Caco-2 (cell line): Measurements from ENCODE around the gene FRY. TPM values are rescaled to one million over a fixed set of nuclear protein-coding genes. Genes with fewer than 3 reads are reported as not detected.

Experiments
- BruUV-seq: library from RNA; stranded (reverse); fragments of 400-500 nt; replicated peaks from 2 replicates; lab custom pipeline; 2021; lab: Mats Ljungman, UMichigan
- CTCF ChIA-PET: fragments of 300-600 bp; sonication (Branson Sonifier 250); formaldehyde crosslinking; loops from one replicate; lab custom pipeline; 2022; ENCODE audit warnings: antibody characterized with exemption; lab: Charles Lee
- POLR2A ChIA-PET: fragments of 300-600 bp; sonication (Branson Sonifier 250); formaldehyde crosslinking; loops from one replicate; lab custom pipeline; 2022; ENCODE audit warnings: antibody characterized with exemption; lab: Charles Lee
- DNase-seq, 2 experiments: peaks; one replicate each; pipeline versions ENCODE4 v3.0.0 to v3.0.0-alpha.2; 2020 to 2022
- H3K27me3 ChIP-seq: replicated peaks from 2 replicates; pipeline ENCODE4 v1.6.0; 2011; ENCODE audit warnings: low read length; ENCODE audit not compliant: control insufficient read depth, insufficient read depth
- H3K36me3 ChIP-seq: 2 replicates; pipeline ENCODE4 v1.5.1; 2011; ENCODE audit warnings: low read length; ENCODE audit not compliant: control insufficient read depth, insufficient read depth
- H3K4me1 ChIP-seq: fragments of 250-450 bp; sonication (Bioruptor Pico); 2 replicates; pipeline ENCODE4 v1.5.1; 2020; ENCODE audit warnings: mild to moderate bottlenecking
- H3K4me3 ChIP-seq: 2 replicates; pipeline ENCODE4 v1.5.1; 2011; ENCODE audit warnings: low read depth, mild to moderate bottlenecking, control low read depth, low read length
- H3K9me3 ChIP-seq: fragments of 250-450 bp; sonication (Bioruptor Pico); 2 replicates; pipeline ENCODE4 v1.5.1; 2020; ENCODE audit warnings: mild to moderate bottlenecking, moderate library complexity
- H3K27ac Mint-ChIP-seq: one replicate; pipeline ENCODE4 v1.8.0; 2022; ENCODE audit warnings: mixed read lengths; ENCODE audit not compliant: unreplicated experiment
- H3K27me3 Mint-ChIP-seq: one replicate; pipeline ENCODE4 v1.8.0; 2022; ENCODE audit warnings: mixed read lengths; ENCODE audit not compliant: insufficient read depth, unreplicated experiment
- H3K36me3 Mint-ChIP-seq: one replicate; pipeline ENCODE4 v1.8.0; 2022; ENCODE audit warnings: mild to moderate bottlenecking, mixed read lengths; ENCODE audit not compliant: insufficient read depth, unreplicated experiment
- H3K4me1 Mint-ChIP-seq: one replicate; pipeline ENCODE4 v1.8.0; 2022; ENCODE audit warnings: low read depth, mixed read lengths; ENCODE audit not compliant: unreplicated experiment
- H3K4me3 Mint-ChIP-seq: one replicate; pipeline ENCODE4 v1.8.0; 2022; ENCODE audit warnings: mild to moderate bottlenecking, moderate library complexity, mixed read lengths; ENCODE audit not compliant: unreplicated experiment
- H3K9me3 Mint-ChIP-seq: one replicate; pipeline ENCODE4 v1.8.0; 2022; ENCODE audit warnings: mixed read lengths; ENCODE audit not compliant: unreplicated experiment
- CTCF ChIP-seq, 2 experiments: fragments of 200-600 bp in 1 of 2; IDR thresholded peaks; 1 replicate in 1 of 2; 2 replicates in 1 of 2; pipeline versions ENCODE4 v1.5.1 to v1.8.0; 2011 to 2022; ENCODE audit warnings: antibody characterized with exemption in 1 of 2, control low read depth in 1 of 2, inconsistent platforms in 1 of 2, low read depth in 1 of 2, low read length in 1 of 2, mild to moderate bottlenecking in 1 of 2, moderate library complexity in 1 of 2; ENCODE audit not compliant: insufficient read depth in 1 of 2, severe bottlenecking in 1 of 2, unreplicated experiment in 1 of 2
- intact Hi-C: fragments of 100-400 bp; cut with micrococcal nuclease; formaldehyde crosslinking; loops from one replicate; pipeline ENCODE4 v1.10.0; 2022; ENCODE audit not compliant: unreplicated experiment
- total RNA-seq: library from RNA; stranded (reverse); gene quantifications from 2 replicates; pipeline ENCODE4 v1.2.3, GENCODE V29; 2022

Gene FRY
- total RNA-seq, 1 experiment from 2014 or later: 118 TPM

- H3K9me3 ChIP-seq: no peaks in the 10 kb centered on the region
- BruUV-seq: no TSS peak
- H3K4me1 ChIP-seq: peaks cover 30% of the 10 kb centered on the region
- Mint-ChIP-seq H3K9me3 (no peaks in the 10 kb centered on the region), H3K36me3 (peaks cover 78% of the 10 kb centered on the region), H3K27ac (peak overlapping the region; percentile 27), H3K4me3 (no peak overlapping the region), H3K27me3 (no peaks in the 10 kb centered on the region), H3K4me1 (peaks cover 15% of the 10 kb centered on the region)
- DNase-seq: peak; percentile 77 to 79
- ChIA-PET CTCF (interaction anchor here (0.5 to 1.2 kb wide), 4 partner anchors 13 to 75 kb away, joined by 3 to 5 read pairs (median 3); no protein-coding TSS in a partner anchor), POLR2A (no interaction called here)
- no peaks in the 10 kb centered on the region for H3K27me3 ChIP-seq
- H3K36me3 ChIP-seq: no peaks in the 10 kb centered on the region
- peak; percentile 87 to 92 for TF ChIP-seq CTCF (IDR thresholded peaks at IDR 0.05; ENCODE audit: insufficient read depth in 1 of 2, low read depth in 1 of 2, low read length in 1 of 2, severe bottlenecking in 1 of 2, unreplicated experiment in 1 of 2)
- H3K4me3 ChIP-seq: no peak overlapping the region
- intact Hi-C loops: loop anchor here (1.0 to 10.0 kb wide), 3 partner anchors 22 to 177 kb away; no protein-coding TSS in a partner anchor
Measured at GRCh38 chr13:32267836-32268439, 236.4 kb downstream of the FRY start.

DNA sequence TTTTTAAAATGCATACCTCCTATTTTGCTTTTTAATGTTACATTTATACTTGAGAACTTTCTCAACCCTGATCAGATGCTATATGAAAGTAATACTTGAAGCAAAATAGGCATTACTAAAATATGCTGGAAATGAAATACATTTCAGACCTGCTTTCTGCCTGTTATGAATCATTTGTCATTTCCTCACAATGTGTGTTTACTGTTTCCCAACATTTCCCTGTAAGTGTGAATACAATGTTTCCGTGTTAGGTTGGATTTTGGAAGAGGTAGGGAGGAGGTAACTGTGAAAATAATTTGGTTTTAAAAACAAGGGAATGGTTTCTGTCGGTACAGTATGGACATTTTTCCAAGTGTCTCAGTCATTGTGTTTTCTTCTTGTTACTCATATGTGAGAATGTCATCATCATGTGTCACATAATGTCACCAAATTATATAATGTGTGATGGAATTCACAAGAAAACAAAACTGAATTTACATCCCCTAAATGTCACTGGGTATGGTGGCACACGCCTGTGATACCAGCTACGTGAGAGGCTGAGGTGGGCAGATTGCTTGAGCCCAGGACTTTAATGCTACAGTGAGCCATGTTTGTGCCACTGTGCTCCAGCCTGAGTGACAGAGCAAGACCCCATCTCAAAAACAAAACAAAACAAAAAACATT lies 240.6 kb downstream of the FRY start:
- H3K27ac Mint-ChIP-seq: no peak overlapping the region
- Histone ChIP-seq H3K27me3 (no peaks in the 10 kb centered on the region), H3K4me1 (no peaks in the 10 kb centered on the region), H3K9me3 (no peaks in the 10 kb centered on the region), H3K36me3 (no peaks in the 10 kb centered on the region), H3K4me3 (no peak overlapping the region)
- no peaks in the 10 kb centered on the region for H3K27me3 Mint-ChIP-seq
- ChIA-PET CTCF (no interaction called here), POLR2A (no interaction called here)
- no peaks in the 10 kb centered on the region for H3K9me3 Mint-ChIP-seq
- H3K36me3 Mint-ChIP-seq: peaks cover 81% of the 10 kb centered on the region
- no TSS peak for BruUV-seq
- DNase-seq: no peak
- TF ChIP-seq CTCF (IDR thresholded peaks at IDR 0.05; ENCODE audit: insufficient read depth in 1 of 2, low read depth in 1 of 2, low read length in 1 of 2, severe bottlenecking in 1 of 2, unreplicated experiment in 1 of 2): no peak
- intact Hi-C loops: no loop called here
- H3K4me3 Mint-ChIP-seq: no peak overlapping the region
- H3K4me1 Mint-ChIP-seq: peaks cover 8% of the 10 kb centered on the region

- Mint-ChIP-seq H3K27me3 (no peaks in the 10 kb centered on the region), H3K4me1 (peaks cover 5% of the 10 kb centered on the region), H3K27ac (no peak overlapping the region), H3K36me3 (peaks cover 46% of the 10 kb centered on the region), H3K4me3 (no peak overlapping the region), H3K9me3 (no peaks in the 10 kb centered on the region)
- intact Hi-C loops: no loop called here
- H3K4me3 ChIP-seq: no peak overlapping the region
- no peaks in the 10 kb centered on the region for H3K36me3 ChIP-seq
- H3K27me3 ChIP-seq: no peaks in the 10 kb centered on the region
- H3K9me3 ChIP-seq: no peaks in the 10 kb centered on the region
- POLR2A ChIA-PET: no interaction called here
- no peak for TF ChIP-seq CTCF (IDR thresholded peaks at IDR 0.05; ENCODE audit: insufficient read depth in 1 of 2, low read depth in 1 of 2, low read length in 1 of 2, severe bottlenecking in 1 of 2, unreplicated experiment in 1 of 2)
- no peak for DNase-seq
- BruUV-seq: no TSS peak
- no peaks in the 10 kb centered on the region for H3K4me1 ChIP-seq
- CTCF ChIA-PET: no interaction called here
Measured at GRCh38 chr13:32277839-32278238, 246.3 kb downstream of the FRY start.
